Fibroblast of lung (primary cell): ENCODE results near the gene ARL6IP1. TPM values are rescaled to one million over a fixed set of nuclear protein-coding genes. Genes with fewer than 3 reads are reported as not detected.

ENCODE experiments used
- DNase-seq, 2 donors: peaks; one replicate each; pipeline versions ENCODE4 v3.0.0 to v3.0.0-alpha.2; 2010; ENCODE audit warnings: low read depth in 2 of 2
- H2AFZ ChIP-seq: 2 replicates; pipeline ENCODE4 v1.5.1; 2012; ENCODE audit warnings: low read length, control low read depth, inconsistent platforms
- H3K27ac ChIP-seq: 2 replicates; pipeline ENCODE4 v1.5.1; 2011; ENCODE audit warnings: low read length, control low read depth; ENCODE audit not compliant: insufficient read depth
- H3K27me3 ChIP-seq: 2 replicates; pipeline ENCODE4 v1.5.1; 2011; ENCODE audit warnings: mild to moderate bottlenecking, low read length; ENCODE audit not compliant: control insufficient read depth, insufficient read depth
- H3K36me3 ChIP-seq: 2 replicates; pipeline ENCODE4 v1.5.1; 2011; ENCODE audit warnings: low read length; ENCODE audit not compliant: control insufficient read depth, insufficient read depth
- H3K4me1 ChIP-seq: 2 replicates; pipeline ENCODE4 v1.5.1; 2011; ENCODE audit warnings: low read length; ENCODE audit not compliant: control insufficient read depth, insufficient read depth; ENCODE audit errors: extremely low read depth
- H3K4me2 ChIP-seq: 2 replicates; pipeline ENCODE4 v1.5.1; 2011; ENCODE audit warnings: low read length, control low read depth; ENCODE audit not compliant: insufficient read depth; ENCODE audit errors: extremely low read depth
- H3K4me3 ChIP-seq, 4 experiments: fragments of 200-600 bp in 1 of 4; sonication (generic) in 1 of 4; replicated peaks in 1 of 4; 2 replicates each; pipeline ENCODE4 v1.5.1; 2011 to 2016; ENCODE audit warnings: low read length in 4 of 4, low read depth in 3 of 4, mild to moderate bottlenecking in 3 of 4, control low read depth in 2 of 4, inconsistent platforms in 1 of 4, mixed read lengths in 1 of 4; ENCODE audit not compliant: insufficient read depth in 1 of 4; ENCODE audit errors: control extremely low read depth in 1 of 4
- H3K79me2 ChIP-seq: 2 replicates; pipeline ENCODE4 v1.5.1; 2012; ENCODE audit warnings: mild to moderate bottlenecking, low read length, inconsistent platforms; ENCODE audit not compliant: control insufficient read depth, insufficient read depth
- H3K9ac ChIP-seq: 2 replicates; pipeline ENCODE4 v1.5.1; 2011; ENCODE audit warnings: mild to moderate bottlenecking, low read length, control low read depth; ENCODE audit not compliant: insufficient read depth
- H3K9me3 ChIP-seq: 2 replicates; pipeline ENCODE4 v1.5.1; 2012; ENCODE audit warnings: low read depth, low read length; ENCODE audit not compliant: control insufficient read depth, insufficient read depth
- H4K20me1 ChIP-seq: 2 replicates; pipeline ENCODE4 v1.5.1; 2011; ENCODE audit warnings: low read length; ENCODE audit not compliant: control insufficient read depth, insufficient read depth; ENCODE audit errors: extremely low read depth
- CTCF ChIP-seq, 2 donors: IDR thresholded peaks in 1 of 2; conservative IDR thresholded peaks in 1 of 2; 1 replicate in 1 of 2; 2 replicates in 1 of 2; pipeline ENCODE4 v1.5.1; 2011 to 2012; ENCODE audit warnings: low read length in 2 of 2, control low read depth in 1 of 2, inconsistent platforms in 1 of 2, low read depth in 1 of 2, mild to moderate bottlenecking in 1 of 2
- EZH2 ChIP-seq: IDR thresholded peaks from 2 replicates; pipeline ENCODE4 v1.5.1; 2012; ENCODE audit warnings: low read length, control low read depth, mild to moderate bottlenecking; ENCODE audit errors: missing control alignments
- polyA plus RNA-seq, 2 donors: library from polyadenylated mRNA; depleted of rRNA in 1 of 2; stranded (reverse) in 1 of 2; unstranded in 1 of 2; fragments of >200 nt; gene quantifications; 2 replicates each; pipeline ENCODE4 v1.2.1, GENCODE V29; 2011 to 2012; ENCODE audit warnings: missing spikeins in 1 of 2
- total RNA-seq: library from RNA; depleted of rRNA; stranded (reverse); fragments of >200 nt; gene quantifications from 2 replicates; pipeline ENCODE4 v1.2.1, GENCODE V29; 2014

ARL6IP1 gene
- total and polyA plus RNA-seq, 2 donors (not counting 1 experiment from before 2014, with no cell fraction given), result 119 to 224 TPM

- no peaks in the 10 kb centered on the region for H3K4me1 ChIP-seq
- no peak overlapping the region for H3K4me2 ChIP-seq
- no peaks in the 10 kb centered on the region for H3K27me3 ChIP-seq
- H3K9ac ChIP-seq, result no peak overlapping the region
- H3K4me3 ChIP-seq, result no peak overlapping the region
- peaks cover 4% of the 10 kb centered on the region for H3K36me3 ChIP-seq
- H3K27ac ChIP-seq, result no peak overlapping the region
- no peaks in the 10 kb centered on the region for H3K9me3 ChIP-seq
- no peak for DNase-seq
- H2AFZ ChIP-seq, result no peak overlapping the region
- H3K79me2 ChIP-seq, result peaks cover 10% of the 10 kb centered on the region
- TF ChIP-seq EZH2 (no peak), CTCF (conservative IDR thresholded peaks at IDR 0.05 in 1 of 2, IDR thresholded peaks at IDR 0.05 in 1 of 2; ENCODE audit: low read depth in 1 of 2, low read length in 2 of 2) (no peak)
- H4K20me1 ChIP-seq, result no peaks in the 10 kb centered on the region
Measured at GRCh38 chr16:18805257-18805773, 4.0 kb upstream of the ARL6IP1 start.

GRCh38 chr16:18804540-18804939, 3.2 kb upstream of the ARL6IP1 start:
- Histone ChIP-seq H3K27ac (no peak overlapping the region), H3K4me1 (no peaks in the 10 kb centered on the region), H3K27me3 (no peaks in the 10 kb centered on the region), H3K79me2 (peaks cover 18% of the 10 kb centered on the region), H3K9ac (no peak overlapping the region), H2AFZ (no peak overlapping the region), H3K4me3 (no peak overlapping the region), H4K20me1 (no peaks in the 10 kb centered on the region), H3K9me3 (no peaks in the 10 kb centered on the region), H3K36me3 (peaks cover 3% of the 10 kb centered on the region), H3K4me2 (no peak overlapping the region)
- TF ChIP-seq EZH2 (no peak), CTCF (conservative IDR thresholded peaks at IDR 0.05 in 1 of 2, IDR thresholded peaks at IDR 0.05 in 1 of 2; ENCODE audit: low read depth in 1 of 2, low read length in 2 of 2) (no peak)
- DNase-seq, result peak in 1 of 2 donors; percentile 15

GRCh38 chr16:18803569-18804462, 2.5 kb upstream of the ARL6IP1 start:
- DNase-seq, result peak in 1 of 2 donors; percentile 65
- Histone ChIP-seq H3K4me3 (no peak overlapping the region), H3K9ac (no peak overlapping the region), H3K79me2 (peaks cover 25% of the 10 kb centered on the region), H3K36me3 (no peaks in the 10 kb centered on the region), H3K4me2 (no peak overlapping the region), H3K27me3 (no peaks in the 10 kb centered on the region), H2AFZ (no peak overlapping the region), H3K9me3 (no peaks in the 10 kb centered on the region), H3K4me1 (no peaks in the 10 kb centered on the region), H4K20me1 (no peaks in the 10 kb centered on the region), H3K27ac (no peak overlapping the region)
- no peak for TF ChIP-seq EZH2
- TF ChIP-seq CTCF (conservative IDR thresholded peaks at IDR 0.05 in 1 of 2, IDR thresholded peaks at IDR 0.05 in 1 of 2; ENCODE audit: low read depth in 1 of 2, low read length in 2 of 2), result no peak
